HG03558 (cell line): Measurements from ENCODE around the gene USP44.
"Not testable (repeated sequence)": the region's sequence is repeated elsewhere in the genome, so short reads cannot be mapped to it uniquely, and the experiment has no call there.

Experiments
- ATAC-seq: cut with Tn5 transposase; IDR thresholded peaks from one replicate; pipeline ENCODE4 v1.9.1; 2021; ENCODE audit warnings: moderate number of reproducible peaks; ENCODE audit not compliant: unreplicated experiment; ENCODE audit errors: extremely low read depth

The USP44 gene

DNA sequence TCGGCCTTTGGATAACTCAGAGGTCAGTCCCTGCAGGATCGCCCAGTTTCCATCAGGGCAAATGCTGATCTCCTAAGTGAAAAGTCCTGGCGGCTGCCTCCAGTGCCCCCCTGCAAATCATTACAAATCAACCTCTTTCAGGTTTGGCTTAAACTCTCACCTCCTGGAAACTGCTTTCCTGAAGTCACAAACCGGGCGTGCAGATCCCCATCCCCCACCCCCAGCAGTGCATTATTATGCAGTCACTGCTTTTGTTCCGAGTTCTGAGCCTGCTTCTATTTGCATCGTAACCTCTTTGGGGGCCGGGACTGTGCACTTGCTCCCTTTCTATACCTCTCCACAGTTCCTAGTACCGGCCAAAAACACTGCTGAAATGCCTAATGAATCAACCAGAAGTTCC, at the start of gene USP44:
USP44 (minus strand) TSS at position 172 of the 400 bp plus-strand sequence. CDS start 17,220 bp downstream, outside the sequence.
- ATAC-seq: no peak

DNA sequence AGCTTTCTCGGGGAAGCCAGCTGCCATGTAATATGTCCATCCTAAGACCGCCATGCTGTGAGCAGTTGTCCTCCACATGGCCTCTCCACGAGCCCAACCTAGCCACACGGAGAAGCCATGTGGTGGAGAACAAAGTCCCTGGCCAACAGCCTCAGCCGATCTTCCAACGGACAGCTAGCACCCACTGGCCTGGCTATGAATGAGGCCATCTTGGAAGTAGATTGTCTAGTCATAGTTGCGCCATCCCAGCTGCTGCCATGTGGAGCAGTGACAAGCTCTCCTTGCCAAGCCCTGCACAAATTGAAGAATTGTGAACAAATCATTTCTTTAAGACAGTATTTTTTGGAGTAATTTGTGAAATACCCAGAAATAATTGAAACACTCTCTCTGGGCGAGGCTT, 49.3 kb upstream of the USP44 start:
- no peak for ATAC-seq

DNA sequence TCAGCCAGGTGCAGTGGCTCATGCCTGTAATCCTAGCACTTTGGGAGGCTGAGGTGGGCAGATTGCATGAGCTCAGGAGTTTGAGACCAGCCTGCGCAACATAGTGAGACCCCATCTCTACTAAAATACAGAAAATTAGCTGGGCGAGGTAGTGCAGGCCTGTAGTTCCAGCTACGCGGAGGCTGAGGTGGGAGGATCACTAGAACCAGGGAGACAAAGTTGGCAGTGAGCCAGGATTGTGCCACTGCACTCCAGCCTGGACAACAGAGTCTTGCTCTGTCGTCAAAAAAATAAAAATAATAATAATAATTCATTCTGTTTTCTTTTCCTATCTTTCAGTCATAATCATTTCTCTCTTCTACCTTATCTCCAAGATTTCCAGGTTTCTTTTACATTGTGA, 48.6 kb upstream of the USP44 start:
- ATAC-seq: no peak

DNA sequence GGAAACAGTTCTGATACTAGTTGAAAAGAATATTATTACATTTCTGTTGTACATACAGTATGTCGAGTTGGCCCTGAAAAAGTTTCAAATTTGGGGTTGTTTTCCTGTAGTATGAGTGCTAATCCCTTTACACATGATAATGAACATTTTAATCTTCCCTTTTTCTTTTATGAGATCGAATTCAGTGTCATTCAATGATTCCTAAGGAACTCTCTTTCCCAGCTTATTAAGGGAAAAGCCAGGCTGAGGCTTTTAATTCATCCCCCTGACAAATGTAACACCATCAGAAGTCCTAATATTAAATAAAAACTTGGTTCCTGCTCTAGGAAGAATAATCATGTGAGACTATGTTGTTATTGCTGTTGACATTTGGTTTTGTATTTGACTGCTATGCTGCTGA, 42.9 kb upstream of the USP44 start:
- ATAC-seq: no peak

DNA sequence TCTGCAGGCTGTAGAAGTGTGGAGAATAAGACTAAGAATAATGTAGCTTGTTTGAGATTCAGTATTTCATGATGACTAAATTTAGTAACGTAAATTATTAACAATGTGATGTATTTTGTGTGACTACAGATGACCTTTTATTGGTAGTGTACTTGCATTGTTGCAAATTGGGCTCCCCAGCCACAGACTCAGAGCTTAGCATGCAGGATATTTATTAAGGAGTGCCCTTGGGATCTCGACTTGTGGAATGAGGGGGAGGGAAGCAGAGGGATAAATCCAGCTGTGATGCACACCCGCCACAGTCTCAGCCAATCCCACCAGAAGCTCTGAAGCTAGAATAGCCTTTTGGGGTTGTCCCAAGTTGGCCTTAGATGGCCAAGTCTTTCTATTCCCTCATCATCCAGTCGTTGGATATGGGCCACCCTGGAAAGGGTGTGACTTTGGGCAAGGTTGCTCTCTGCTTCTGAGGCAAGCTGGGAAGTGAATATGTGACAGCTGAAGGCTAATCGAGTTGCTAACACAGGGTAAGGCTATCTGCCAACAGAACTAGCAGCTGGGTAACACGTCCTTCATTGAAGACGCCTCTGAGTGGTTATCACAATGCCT, 42.1 kb upstream of the USP44 start:
- no peak for ATAC-seq

DNA sequence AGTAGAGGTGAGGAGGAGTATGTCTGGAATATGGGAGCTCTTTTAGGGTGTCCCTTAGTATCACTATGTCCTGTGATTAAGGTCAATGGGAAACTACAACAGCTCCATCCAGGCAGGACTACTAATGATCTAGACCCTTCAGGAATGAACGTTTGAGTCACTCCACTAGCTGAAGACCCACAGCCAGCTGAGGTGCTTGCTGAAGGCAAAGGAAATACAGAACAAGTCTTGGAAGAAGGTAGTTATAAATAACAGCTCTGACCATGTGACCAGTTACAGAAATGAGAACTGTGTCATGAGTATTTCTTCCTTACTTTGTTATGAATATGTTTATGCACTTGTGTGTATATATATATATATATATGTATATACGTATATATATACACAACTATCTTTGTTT, 40.5 kb upstream of the USP44 start:
- no peak for ATAC-seq

DNA sequence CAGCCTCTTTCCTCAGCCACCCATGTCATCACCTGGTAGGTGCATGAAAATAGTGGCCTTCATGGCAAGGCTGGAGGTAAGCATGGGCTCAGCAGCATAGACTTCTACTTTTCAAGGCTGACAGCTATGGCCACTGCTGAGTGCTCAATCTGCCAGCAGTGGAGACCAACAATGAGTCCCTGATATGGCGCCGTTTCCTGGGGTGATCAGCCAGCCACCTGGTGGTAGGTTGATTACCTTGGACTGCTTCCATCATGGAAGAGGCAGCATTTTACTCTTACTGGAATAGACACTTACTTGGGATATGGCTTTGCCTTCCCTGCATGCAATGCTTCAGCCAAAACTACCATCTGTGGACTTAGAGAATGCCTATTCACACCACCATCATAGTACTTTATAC, 39.5 kb upstream of the USP44 start:
- no peak for ATAC-seq

DNA sequence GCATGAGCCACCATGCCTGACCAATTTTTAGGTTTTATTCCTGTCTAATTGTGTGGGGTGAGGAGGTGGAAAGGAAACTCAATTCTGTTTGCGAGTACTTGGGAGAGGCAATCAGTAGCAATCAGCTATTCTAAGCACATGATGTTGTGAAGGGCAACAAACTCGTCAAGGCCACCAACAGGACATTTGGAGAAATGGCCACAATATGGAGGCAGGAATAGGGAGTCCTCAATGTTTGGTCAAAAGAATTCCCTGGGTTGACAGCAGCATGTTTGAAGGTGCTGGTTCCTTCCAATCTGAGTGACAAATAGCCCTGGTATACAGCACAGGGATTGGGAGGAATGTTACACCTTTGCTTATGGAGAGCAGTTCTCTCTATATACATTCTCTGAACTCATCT, 32.7 kb upstream of the USP44 start:
- no peak for ATAC-seq

GRCh38 chr12:95582230-95583058, 31.2 kb upstream of the USP44 start:
- no peak for ATAC-seq

DNA sequence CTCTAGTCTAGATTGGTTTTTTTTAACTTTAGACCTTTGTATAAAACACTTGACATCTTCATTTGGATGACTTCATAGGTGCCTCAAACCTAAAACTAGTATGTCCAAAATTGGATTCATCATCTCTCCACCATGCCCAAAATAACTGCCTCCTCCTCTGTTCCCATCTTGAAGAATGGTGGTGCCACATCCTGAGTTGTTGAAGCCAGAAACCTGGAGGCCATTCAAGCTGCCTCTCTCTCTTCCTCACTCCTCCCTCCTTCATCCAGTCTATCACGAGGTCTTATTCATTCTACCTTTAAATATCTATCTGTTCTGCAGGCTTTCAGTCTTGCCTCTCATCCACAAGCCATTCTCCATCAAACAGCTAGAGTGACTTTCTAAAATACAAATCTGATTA, 26.5 kb upstream of the USP44 start:
- ATAC-seq: no peak

- ATAC-seq: no peak
These were observed 23.6 kb upstream of the USP44 start for GRCh38 chr12:95574799-95575452.

- ATAC-seq: no peak
These were observed 22.8 kb upstream of the USP44 start for GRCh38 chr12:95573951-95574576.

DNA sequence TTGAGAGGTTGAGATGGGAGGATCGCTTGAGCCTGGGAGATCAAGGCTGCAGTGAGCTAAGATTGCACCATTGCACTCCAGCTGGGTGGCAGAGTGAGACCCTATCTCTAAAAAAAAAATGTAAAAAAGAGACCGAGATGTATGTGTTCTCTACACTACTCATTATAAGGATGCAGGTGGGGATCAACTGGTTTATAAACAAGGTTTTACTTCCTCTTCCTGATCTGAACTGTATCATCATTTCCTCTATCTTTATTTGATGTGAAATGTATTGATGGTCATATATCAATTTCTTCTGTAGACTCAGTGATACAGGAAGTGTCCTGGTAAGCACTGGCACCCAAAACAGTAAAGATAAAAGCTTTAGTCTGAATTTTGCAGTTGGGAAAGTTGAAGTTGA, 20.1 kb upstream of the USP44 start:
- no peak for ATAC-seq

GRCh38 chr12:95568045-95568444, 16.8 kb upstream of the USP44 start:
- not testable (repeated sequence) for ATAC-seq

- no peak for ATAC-seq
These were observed 6.3 kb upstream of the USP44 start for GRCh38 chr12:95557625-95558024.

GRCh38 chr12:95554532-95555071, 3.3 kb upstream of the USP44 start:
- ATAC-seq: no peak

DNA sequence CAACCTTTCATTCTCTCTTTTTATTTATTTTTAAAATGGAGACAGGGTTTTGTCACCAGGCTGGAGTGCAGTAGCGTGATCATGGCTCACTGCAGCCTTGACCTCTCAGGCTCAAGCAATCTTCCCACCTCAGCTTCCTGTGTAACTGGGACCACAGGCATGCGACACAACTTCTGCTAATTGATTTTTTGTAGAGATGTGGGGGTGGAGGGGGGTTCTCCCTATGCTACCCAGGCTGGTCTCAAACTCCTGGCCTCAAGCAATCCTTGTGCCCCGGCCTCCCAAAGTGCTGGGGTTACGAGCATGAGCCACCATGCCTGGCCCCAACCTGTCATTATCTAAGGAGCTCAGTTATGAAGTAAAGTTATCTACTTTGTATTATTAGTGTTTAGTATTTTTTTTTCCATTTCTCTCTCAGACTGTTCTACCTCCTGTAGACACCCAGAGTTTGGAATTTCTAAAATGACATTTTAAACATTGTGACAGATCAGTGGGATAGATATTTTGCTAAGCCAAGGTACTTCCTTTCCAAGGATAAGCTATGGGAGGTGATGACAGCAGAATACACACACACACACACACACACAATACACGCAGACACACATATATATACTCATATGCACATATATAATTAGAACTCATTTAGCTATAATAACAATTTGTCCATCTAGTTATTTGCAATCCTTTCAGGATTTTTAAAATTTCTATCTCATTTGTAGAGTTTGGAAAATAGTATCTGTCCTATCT, 2.1 kb upstream of the USP44 start:
- ATAC-seq: no peak

DNA sequence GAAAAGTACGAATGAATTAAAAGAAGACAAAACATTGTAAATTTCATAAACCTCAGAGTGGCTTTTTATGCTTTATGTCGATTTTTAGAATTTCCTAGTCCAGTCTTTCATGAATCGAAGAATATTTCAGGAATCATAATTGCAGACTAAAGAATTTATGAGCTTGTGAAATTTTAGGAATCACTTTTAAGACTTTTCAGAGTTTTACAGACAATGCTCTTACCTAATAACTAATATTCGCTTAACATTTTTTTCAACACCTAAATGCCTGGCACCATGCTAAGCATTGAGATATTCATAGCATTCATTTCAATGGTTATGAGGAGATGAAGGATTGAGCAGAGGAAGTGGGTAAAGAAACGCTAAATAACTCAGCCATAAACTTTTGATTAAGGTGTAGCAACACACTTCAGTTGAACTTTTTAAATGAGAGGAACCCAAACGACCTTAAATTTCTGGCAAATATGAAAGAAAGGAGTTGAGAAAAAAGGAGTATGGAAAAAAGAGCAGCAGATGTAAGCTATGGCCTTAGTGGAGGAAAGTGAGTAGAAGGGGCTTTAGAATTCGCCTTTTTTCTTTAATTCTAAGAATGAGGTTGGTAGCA, 739 bp upstream of the USP44 start:
- ATAC-seq: no peak

DNA sequence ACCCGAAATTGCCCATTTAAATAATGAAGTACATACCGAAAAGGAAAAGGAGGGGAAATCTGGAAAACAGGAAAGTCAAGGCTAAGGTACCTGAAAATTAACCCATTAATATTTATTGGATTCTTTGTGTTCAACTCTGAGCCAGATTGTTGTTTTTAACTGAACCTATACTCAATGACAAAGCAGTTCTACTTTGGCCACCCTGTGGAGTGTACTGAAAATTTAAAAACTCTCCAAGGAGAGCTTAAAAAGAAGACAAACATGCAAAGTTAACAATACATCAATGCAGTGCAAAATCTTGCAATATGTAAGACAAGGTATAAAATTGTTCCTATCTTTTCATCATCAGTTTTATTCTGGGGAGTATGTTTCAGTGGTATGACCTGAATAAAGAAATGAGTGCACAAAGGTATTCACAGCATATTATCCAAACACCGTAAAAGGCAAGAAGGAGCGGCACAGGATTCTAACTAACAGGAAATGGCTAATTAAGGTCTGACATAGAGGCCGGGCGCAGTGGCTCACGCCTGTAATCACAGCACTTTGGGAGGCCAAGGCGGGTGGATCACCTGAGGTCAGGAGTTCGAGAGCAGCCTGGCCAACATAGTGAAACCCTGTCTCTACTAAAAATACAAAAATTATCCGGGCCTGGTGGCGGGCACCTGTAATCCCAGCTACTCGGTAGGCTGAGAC, 1.7 kb downstream of the USP44 start:
- no peak for ATAC-seq
